ENCODE results near the gene AJM1.
"Not testable (repeated sequence)": the region's sequence is repeated elsewhere in the genome, so short reads cannot be mapped to it uniquely, and the experiment has no call there.

AJM1 gene

GRCh38 chr9:136835162-136835931 lies 6.9 kb upstream of the AJM1 start:
- TF ChIP-seq CTCF (IDR thresholded peaks at IDR 0.05; ENCODE audit: low read depth, low read length): no peak
- H3K4me3 ChIP-seq (replicated peaks in 1 of 2; ENCODE audit: low read depth in 2 of 2, low read length in 2 of 2): no peak overlapping the region
- DNase-seq (ENCODE audit: low read depth in 2 of 2): no peak

GRCh38 chr9:136835932-136836904 lies 6.1 kb upstream of the AJM1 start:
- no peak for DNase-seq (ENCODE audit: low read depth in 2 of 2)
- no peak for TF ChIP-seq CTCF (IDR thresholded peaks at IDR 0.05; ENCODE audit: low read depth, low read length)
- H3K4me3 ChIP-seq (replicated peaks in 1 of 2; ENCODE audit: low read depth in 2 of 2, low read length in 2 of 2): no peak overlapping the region

GRCh38 chr9:136837146-136837855 lies 5.0 kb upstream of the AJM1 start:
- no peak for TF ChIP-seq CTCF (IDR thresholded peaks at IDR 0.05; ENCODE audit: low read depth, low read length)
- no peak overlapping the region for H3K4me3 ChIP-seq (replicated peaks in 1 of 2; ENCODE audit: low read depth in 2 of 2, low read length in 2 of 2)
- DNase-seq (ENCODE audit: low read depth in 2 of 2): no peak

GRCh38 chr9:136837856-136838277 lies 4.4 kb upstream of the AJM1 start:
- not testable (repeated sequence) for DNase-seq (ENCODE audit: low read depth in 2 of 2); H3K4me3 ChIP-seq (replicated peaks in 1 of 2; ENCODE audit: low read depth in 2 of 2, low read length in 2 of 2)

GRCh38 chr9:136838314-136839228 lies 3.7 kb upstream of the AJM1 start:
- H3K4me3 ChIP-seq (replicated peaks in 1 of 2; ENCODE audit: low read depth in 2 of 2, low read length in 2 of 2): no peak overlapping the region
- DNase-seq (ENCODE audit: low read depth in 2 of 2): no peak
- no peak for TF ChIP-seq CTCF (IDR thresholded peaks at IDR 0.05; ENCODE audit: low read depth, low read length)

- no peak for TF ChIP-seq CTCF (IDR thresholded peaks at IDR 0.05; ENCODE audit: low read depth, low read length)
- H3K4me3 ChIP-seq (replicated peaks in 1 of 2; ENCODE audit: low read depth in 2 of 2, low read length in 2 of 2): no peak overlapping the region
- no peak for DNase-seq (ENCODE audit: low read depth in 2 of 2)
These were observed 2.8 kb upstream of the AJM1 start for GRCh38 chr9:136839229-136840139.

Measured in cardiac fibroblast (primary cell).